ENCODE measurements around the gene MRPS15. TPM values are rescaled to one million over a fixed set of nuclear protein-coding genes. Genes with fewer than 3 reads are reported as not detected.
A peak's percentile ranks its signal among the peaks of the same experiment; 100 is the strongest.
"Not testable (repeated sequence)": the region's sequence is repeated elsewhere in the genome, so short reads cannot be mapped to it uniquely, and the experiment has no call there.

Gene MRPS15
- total RNA-seq, result 92.1 and 102 TPM in 2 replicates

GRCh38 chr1:36463803-36464604, at the start of gene MRPS15:
TSS of gene MRPS15 (minus strand) at chr1:36464384. CDS start at chr1:36464275, 109 bp downstream.
- peak; percentile 78 for DNase-seq (ENCODE audit: low read depth, low spot score)

GRCh38 chr1:36512842-36513241, 48.7 kb upstream of the MRPS15 start:
- no peak for DNase-seq (ENCODE audit: low read depth, low spot score)

GRCh38 chr1:36511804-36512798, 47.9 kb upstream of the MRPS15 start:
- DNase-seq (ENCODE audit: low read depth, low spot score), result no peak

GRCh38 chr1:36511220-36511619, 47.0 kb upstream of the MRPS15 start:
- not testable (repeated sequence) for DNase-seq (ENCODE audit: low read depth, low spot score)

- no peak for DNase-seq (ENCODE audit: low read depth, low spot score)
These were observed 46.2 kb upstream of the MRPS15 start for GRCh38 chr1:36510418-36510817.

GRCh38 chr1:36508257-36508656, 44.1 kb upstream of the MRPS15 start:
- DNase-seq (ENCODE audit: low read depth, low spot score), result no peak

- no peak for DNase-seq (ENCODE audit: low read depth, low spot score)
These were observed 42.2 kb upstream of the MRPS15 start for GRCh38 chr1:36506276-36506920.

GRCh38 chr1:36503733-36504132, 39.5 kb upstream of the MRPS15 start:
- no peak for DNase-seq (ENCODE audit: low read depth, low spot score)

- DNase-seq (ENCODE audit: low read depth, low spot score), result no peak
These were observed 39.0 kb upstream of the MRPS15 start for GRCh38 chr1:36503159-36503558.

GRCh38 chr1:36502616-36503015, 38.4 kb upstream of the MRPS15 start:
- DNase-seq (ENCODE audit: low read depth, low spot score), result no peak

GRCh38 chr1:36501911-36502310, 37.7 kb upstream of the MRPS15 start:
- not testable (repeated sequence) for DNase-seq (ENCODE audit: low read depth, low spot score)

GRCh38 chr1:36497207-36497606, 33.0 kb upstream of the MRPS15 start:
- no peak for DNase-seq (ENCODE audit: low read depth, low spot score)

GRCh38 chr1:36494971-36495370, 30.8 kb upstream of the MRPS15 start:
- DNase-seq (ENCODE audit: low read depth, low spot score), result no peak

GRCh38 chr1:36493524-36493923, 29.3 kb upstream of the MRPS15 start:
- no peak for DNase-seq (ENCODE audit: low read depth, low spot score)

GRCh38 chr1:36492491-36492890, 28.3 kb upstream of the MRPS15 start:
- DNase-seq (ENCODE audit: low read depth, low spot score), result no peak

GRCh38 chr1:36489258-36490051, 25.3 kb upstream of the MRPS15 start:
- not testable (repeated sequence) for DNase-seq (ENCODE audit: low read depth, low spot score)

GRCh38 chr1:36487906-36488305, 23.7 kb upstream of the MRPS15 start:
- no peak for DNase-seq (ENCODE audit: low read depth, low spot score)

- DNase-seq (ENCODE audit: low read depth, low spot score), result not testable (repeated sequence)
These were observed 23.1 kb upstream of the MRPS15 start for GRCh38 chr1:36487336-36487725.

GRCh38 chr1:36486439-36487335, 22.5 kb upstream of the MRPS15 start:
- no peak for DNase-seq (ENCODE audit: low read depth, low spot score)

- no peak for DNase-seq (ENCODE audit: low read depth, low spot score)
These were observed 21.9 kb upstream of the MRPS15 start for GRCh38 chr1:36486093-36486438.
